Left colon (tissue), 2 donors: ENCODE results near the gene FOXP1. TPM values are rescaled to one million over a fixed set of nuclear protein-coding genes. Genes with fewer than 3 reads are reported as not detected.

Source experiments
- ATAC-seq: fragments of 200-7000 bp; cut with Tn5 transposase; one replicate; pipeline ENCODE4 v1.9.1; 2020; ENCODE audit warnings: mild to moderate bottlenecking, moderate library complexity
- DNase-seq, 2 donors: peaks; one replicate each; pipeline ENCODE4 v3.0.0-alpha.2; 2020
- intact Hi-C, 2 donors: fragments of 100-400 bp; cut with DNase I in 1 of 2; cut with micrococcal nuclease in 1 of 2; formaldehyde crosslinking; loops; one replicate each; pipeline versions ENCODE4 v1.11.2 to v1.14.0; 2022; cut with DNase I, micrococcal nuclease
- total RNA-seq, 2 donors: library from RNA; stranded (reverse); fragmentation: NEBNext Ultra II Directional; extraction: Animal tissue kit (Norgen Biotek cat#: 25700); gene quantifications; one replicate each; pipeline ENCODE4 v1.2.1, GENCODE V29; 2021
- donor health status: DM: no; HTN: no; CAD: no.
- donor health status: DM: yes; HTN: yes; CAD: no.

Gene FOXP1
- total RNA-seq, 2 donors from 2014 or later = 131 to 135 TPM

GRCh38 chr3:71376911-71377310, 206.6 kb downstream of the FOXP1 start:
- ATAC-seq (no peak), DNase-seq (no peak)
- intact Hi-C loops = no loop called here

DNA sequence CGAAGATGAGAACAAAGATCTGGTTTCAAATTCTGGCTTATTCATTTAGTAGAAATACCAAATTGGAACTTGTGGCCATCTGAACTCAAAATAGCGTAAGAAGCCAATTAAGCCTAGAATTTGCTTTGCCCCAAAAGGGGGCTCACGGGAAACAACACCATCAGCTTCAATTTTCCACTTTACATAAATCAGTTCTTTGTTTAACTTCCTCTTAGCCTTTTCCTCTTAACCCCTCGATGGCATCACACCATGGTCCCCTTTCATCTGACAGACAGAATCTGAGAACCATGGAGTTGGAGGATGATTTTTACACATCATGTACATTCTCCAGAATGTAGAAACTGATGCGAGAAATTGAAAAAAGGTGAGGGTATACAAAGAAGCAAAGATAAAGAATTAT, 207.0 kb downstream of the FOXP1 start:
- no peak for ATAC-seq
- intact Hi-C loops = no loop called here

DNA sequence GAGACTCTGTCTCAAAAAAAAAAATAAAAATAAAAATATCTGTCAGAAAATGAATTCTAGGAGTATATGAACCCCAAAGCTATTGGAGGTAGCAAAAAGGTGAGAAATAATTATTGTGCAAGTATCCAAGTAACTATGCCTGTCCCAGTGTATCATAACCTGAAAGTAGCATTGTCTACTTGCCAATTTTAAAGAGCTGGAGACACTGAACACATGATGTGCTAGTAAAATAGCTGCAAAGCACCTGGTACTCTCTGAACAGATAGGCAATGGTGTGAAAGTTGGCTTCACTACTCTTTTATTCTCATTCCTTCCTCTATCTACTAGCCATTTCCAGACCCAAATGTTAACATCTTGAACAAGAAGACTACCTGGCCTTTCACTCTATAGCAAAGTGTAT, 208.9 kb downstream of the FOXP1 start:
- DNase-seq (no peak), ATAC-seq (no peak)
- intact Hi-C loops = no loop called here

More for the DNA sequence above, 207.0 kb downstream of the FOXP1 start:
- DNase-seq = no peak

GRCh38 chr3:71372911-71373637, 210.5 kb downstream of the FOXP1 start:
- intact Hi-C loops = no loop called here
- ATAC-seq (no peak), DNase-seq (no peak)

- intact Hi-C loops = no loop called here
- DNase-seq (peak in 1 of 2 donors; percentile 27), ATAC-seq (peak; percentile 98)
These were observed 211.2 kb downstream of the FOXP1 start for GRCh38 chr3:71372241-71372768.

DNA sequence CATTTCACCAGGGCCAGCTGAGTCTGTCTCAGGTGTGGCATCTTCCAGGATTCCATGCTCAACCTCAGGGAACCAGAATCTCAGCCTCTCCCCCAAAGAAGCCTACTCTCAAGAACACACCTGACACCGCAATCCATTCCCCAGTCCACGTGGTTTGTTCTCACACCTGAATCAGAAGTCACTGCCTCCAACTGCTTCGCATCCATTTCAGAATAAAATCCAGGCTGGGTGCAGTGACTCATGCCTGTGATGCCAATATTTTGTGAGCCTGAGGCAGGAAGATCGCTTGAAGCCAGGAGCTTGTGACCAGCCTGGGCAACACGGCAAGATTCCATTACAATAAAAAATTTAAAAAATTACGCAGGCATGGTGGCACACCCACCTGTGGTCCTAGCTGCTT, 212.2 kb downstream of the FOXP1 start:
- intact Hi-C loops = no loop called here

GRCh38 chr3:71370467-71370866, 213.1 kb downstream of the FOXP1 start:
- intact Hi-C loops = no loop called here
- ATAC-seq (no peak), DNase-seq (no peak)

More for the DNA sequence above, 212.2 kb downstream of the FOXP1 start:
- DNase-seq (no peak), ATAC-seq (no peak)

DNA sequence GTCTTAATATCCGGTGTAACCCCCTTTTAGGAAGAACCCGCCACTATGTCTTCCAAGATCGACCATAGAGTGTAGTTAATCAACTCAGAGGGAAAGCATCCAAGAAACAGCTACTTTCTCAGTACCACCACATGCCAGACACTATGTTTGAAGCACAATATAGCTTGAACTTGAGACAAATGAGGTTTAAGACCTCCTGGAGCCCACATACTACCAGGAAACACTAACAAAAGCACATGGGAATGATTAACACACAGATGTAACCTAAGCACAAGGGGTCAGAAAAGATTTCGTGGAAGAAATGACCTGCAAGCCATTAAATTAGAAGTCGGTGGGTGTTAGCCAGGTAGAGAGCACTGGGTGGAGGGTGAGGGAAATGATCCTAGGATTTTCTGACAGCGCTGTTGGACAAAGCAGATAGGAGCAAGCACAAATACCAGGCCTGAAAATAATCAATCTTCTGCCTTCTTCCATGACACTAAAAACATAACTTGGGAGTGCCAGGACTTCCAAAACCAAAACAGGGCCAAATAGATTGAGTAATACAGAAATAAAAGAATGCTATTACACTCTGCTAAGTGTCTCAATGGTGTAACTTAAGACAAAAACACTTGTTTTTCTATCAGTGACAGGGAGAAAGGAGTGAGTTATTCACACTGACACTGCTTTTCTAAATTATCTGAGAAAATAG, 213.7 kb downstream of the FOXP1 start:
- DNase-seq (no peak), ATAC-seq (no peak)
- intact Hi-C loops = no loop called here

DNA sequence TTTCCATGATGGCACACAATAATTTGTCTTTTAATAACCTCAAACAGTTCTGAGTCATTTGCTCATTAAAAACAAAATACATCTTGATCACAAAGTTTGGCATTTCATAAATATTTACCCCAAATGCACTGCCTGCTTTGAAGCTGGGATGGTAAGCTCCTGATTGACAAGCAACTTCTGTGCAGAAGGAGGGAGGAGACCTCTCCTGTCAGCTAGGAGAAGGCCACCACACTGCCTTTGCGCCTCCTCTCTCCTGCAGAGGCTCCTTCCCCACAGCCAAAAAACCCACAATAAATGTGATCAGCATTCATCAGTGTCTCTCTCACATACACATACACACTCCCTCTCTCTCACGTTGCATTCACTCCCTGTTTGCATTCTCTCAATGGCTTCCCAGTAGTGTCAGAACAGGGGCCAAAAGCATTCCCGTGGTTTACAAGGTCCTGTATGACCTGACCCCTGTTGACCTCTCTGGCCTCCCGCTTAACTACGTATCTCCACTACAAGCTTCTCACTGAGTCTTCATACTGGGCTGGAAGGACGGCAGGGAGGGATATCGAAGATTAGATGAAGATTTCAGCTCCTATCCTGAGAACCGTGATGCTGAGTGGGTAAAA, 216.4 kb downstream of the FOXP1 start:
- ATAC-seq (no peak), DNase-seq (no peak)
- intact Hi-C loops = no loop called here

DNA sequence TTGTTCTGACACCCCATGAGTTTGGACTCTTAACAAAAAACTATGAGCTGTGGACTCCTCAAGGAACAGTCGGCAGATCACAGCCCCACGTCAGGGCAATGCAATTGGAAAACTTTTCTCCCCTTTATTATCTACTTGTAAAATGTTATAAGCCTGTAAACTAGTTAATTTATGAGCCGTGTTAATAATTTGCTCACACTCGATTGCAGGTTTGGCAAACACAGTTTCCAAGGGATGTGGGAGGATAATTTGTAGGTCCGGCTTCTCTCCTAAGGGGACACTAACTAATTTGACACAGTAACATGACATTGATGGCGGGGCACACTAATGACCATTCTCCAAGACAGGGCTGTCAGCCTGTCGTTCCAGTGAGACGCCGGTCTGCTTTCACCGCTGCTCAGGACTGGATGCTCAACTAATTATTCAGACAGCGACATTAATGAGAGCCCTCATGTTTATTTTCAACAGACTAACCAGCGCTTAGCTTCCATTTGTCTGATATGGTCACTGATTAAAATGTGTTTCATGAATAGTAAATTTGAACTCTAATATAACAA, 222.1 kb downstream of the FOXP1 start:
- intact Hi-C loops = no loop called here
- ATAC-seq (peak; percentile 24), DNase-seq (no peak)

- intact Hi-C loops = no loop called here
- DNase-seq (no peak), ATAC-seq (no peak)
These were observed 222.8 kb downstream of the FOXP1 start for GRCh38 chr3:71360764-71361163.

GRCh38 chr3:71360180-71360579, 223.3 kb downstream of the FOXP1 start:
- ATAC-seq (no peak), DNase-seq (no peak)
- intact Hi-C loops = no loop called here

DNA sequence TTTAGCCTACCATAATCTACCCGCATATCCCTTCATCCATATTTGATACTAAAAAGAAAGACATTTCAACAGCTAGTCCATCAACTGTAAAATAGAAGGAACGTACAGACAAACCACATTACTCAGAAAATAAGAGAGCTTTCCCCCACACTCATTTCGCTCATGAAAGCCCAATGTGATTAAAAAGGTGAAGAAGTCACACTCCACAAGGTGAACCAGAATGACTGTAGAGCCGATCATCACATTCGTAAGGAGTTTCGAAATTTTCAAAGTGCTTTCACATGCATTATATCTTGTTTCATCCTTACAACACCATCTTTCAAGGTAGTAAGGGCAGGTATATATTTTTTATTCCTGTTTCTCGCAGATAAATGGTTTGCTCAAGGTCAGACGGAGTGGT, 225.3 kb downstream of the FOXP1 start:
- no peak for DNase-seq
- intact Hi-C loops = no loop called here
- ATAC-seq = no peak

- DNase-seq (no peak), ATAC-seq (peak; percentile 7)
- intact Hi-C loops = no loop called here
These were observed 227.3 kb downstream of the FOXP1 start for GRCh38 chr3:71356265-71356664.

DNA sequence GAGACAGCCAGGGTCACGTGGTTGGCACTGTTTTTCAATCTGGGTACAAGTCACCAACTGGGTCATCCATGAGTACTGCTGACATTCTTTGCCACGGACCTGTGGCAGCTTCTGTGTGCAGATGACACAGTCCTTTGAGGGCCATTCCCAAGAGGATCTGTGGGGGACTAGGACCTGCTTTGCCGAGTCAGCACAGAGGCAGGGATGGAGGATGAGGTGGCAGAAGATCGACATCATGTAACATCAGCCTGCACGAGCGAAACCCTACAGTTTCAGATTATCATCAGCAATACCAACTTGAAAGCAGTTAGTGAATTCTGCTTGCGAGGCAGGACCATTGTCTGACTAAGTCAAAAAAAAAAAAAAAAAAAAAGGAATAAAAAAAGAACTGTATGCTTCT, 227.7 kb downstream of the FOXP1 start:
- intact Hi-C loops = no loop called here
- ATAC-seq (no peak), DNase-seq (no peak)

DNA sequence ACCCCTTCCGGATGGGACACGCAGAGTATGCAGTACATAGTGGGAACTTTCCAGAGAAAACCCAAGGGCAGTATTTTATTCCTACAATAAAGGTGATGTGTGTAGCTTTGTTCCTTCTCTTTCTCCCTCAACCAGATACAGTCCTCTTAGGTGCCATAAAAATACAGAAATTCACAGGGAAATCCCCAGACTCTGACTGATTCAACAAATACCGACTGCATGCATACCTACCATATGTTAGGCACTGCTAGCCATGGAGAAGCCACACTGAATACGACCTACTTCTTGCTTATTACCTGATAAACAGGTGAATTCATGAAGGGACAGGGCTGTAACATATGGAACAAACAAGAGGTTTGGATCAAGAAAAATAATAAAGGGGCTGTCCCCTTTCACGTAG, 228.5 kb downstream of the FOXP1 start:
- ATAC-seq = peak; percentile 72
- DNase-seq = no peak
- intact Hi-C loops = no loop called here

DNA sequence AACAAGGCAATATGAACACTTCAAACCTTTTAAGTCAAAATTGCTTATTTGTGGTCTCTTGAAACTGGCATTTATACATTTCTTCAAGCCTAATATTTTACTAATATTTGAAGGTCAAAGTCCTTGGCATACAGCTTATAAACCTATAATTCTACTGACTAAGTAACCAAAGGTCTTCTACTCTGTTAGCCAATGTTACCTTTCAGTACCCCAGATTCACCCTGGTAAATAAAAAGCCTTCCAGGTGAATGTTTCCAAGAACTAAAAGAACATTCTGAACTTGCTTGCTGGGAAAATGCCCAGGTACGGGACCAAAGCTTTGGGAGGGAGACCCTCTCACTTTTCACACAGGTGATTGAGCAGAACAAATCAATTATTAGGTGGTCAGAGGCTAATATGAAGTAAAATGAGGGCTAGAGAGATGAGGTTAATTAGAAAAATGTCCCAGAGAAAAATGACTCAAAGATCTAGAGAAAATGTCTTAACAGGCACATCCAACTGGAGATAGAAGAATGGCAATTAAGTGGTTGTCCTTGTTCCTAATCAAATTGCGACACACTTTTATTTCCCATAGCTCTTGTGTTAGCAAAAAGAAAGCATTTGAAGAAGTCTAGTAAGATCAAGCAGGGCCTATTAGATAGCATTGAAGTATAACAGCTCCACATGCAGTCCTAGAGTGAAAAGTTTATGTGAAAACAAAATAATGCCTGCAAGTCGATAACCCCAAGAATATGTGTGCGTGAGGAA, 232.0 kb downstream of the FOXP1 start:
- intact Hi-C loops = no loop called here
- ATAC-seq = no peak
- DNase-seq = no peak

DNA sequence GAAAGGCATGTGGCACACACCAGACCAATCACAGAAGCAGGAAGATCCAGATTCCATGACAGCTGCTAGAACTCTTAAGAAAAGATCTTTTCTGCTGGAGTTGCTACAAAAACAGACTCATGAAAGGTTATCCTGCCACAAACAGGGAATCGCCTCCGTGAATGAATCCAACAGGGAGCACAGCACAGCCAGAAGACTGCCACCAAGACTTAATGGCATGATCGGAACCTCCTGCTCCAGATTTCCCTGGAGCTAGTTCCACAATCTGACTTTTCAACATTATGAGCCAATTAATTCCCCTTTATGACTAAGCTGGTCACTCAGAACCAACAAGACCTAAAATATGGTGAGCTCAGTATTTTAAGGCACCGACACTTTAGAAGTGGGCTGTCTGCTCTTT, 232.5 kb downstream of the FOXP1 start:
- intact Hi-C loops = no loop called here
- no peak for DNase-seq
- ATAC-seq = no peak

GRCh38 chr3:71348831-71349230, 234.7 kb downstream of the FOXP1 start:
- ATAC-seq = no peak
- intact Hi-C loops = no loop called here

More at GRCh38 chr3:71348831-71349230, 234.7 kb downstream of the FOXP1 start:
- no peak for DNase-seq
